Mucosa of gallbladder (tissue), 1 donor: ENCODE measurements around the gene KDM4B. TPM values are rescaled to one million over a fixed set of nuclear protein-coding genes. Genes with fewer than 3 reads are reported as not detected.

Experiments
- total RNA-seq: library from RNA; stranded (reverse); gene quantifications from one replicate; pipeline ENCODE4 v1.2.1, GENCODE V29; 2021
- donor health status: DM: no; HTN: no; CAD: no.

Gene KDM4B
- total RNA-seq, 1 donor from 2014 or later: 49.3 TPM

Other genes starting within 250 kb of the KDM4B start
- gene DPP9, start 245.3 kb upstream of the KDM4B start, total RNA-seq: 62.8 TPM
- 10.0 TPM for gene FEM1A, start 177.4 kb upstream of the KDM4B start, total RNA-seq
- 26.8 TPM for gene TICAM1, start 137.4 kb upstream of the KDM4B start, total RNA-seq
- gene PLIN3, start 101.4 kb upstream of the KDM4B start, total RNA-seq: 60.2 TPM
- 0.52 TPM for gene ARRDC5, start 66.2 kb upstream of the KDM4B start, total RNA-seq
- 4.5 TPM for gene UHRF1, start 59.6 kb upstream of the KDM4B start, total RNA-seq